Loucy (cell line): ENCODE measurements around the gene PDE10A.
A peak's percentile ranks its signal among the peaks of the same experiment; 100 is the strongest.

Experiments
- H2AFZ ChIP-seq: fragments of 200-600 bp; sonication (generic); 2 replicates; pipeline ENCODE4 v1.6.0; 2016; ENCODE audit warnings: antibody characterized with exemption, mild to moderate bottlenecking, low read length, moderate library complexity
- H3F3A ChIP-seq: fragments of 200-600 bp; 2 replicates; pipeline ENCODE4 v1.6.0; 2016; ENCODE audit warnings: antibody characterized with exemption, low read depth, mild to moderate bottlenecking
- H3K27me3 ChIP-seq: fragments of 200-600 bp; sonication (generic); 2 replicates; pipeline ENCODE4 v1.6.1; 2014; ENCODE audit warnings: low read length, mild to moderate bottlenecking; ENCODE audit not compliant: insufficient read depth, poor library complexity, severe bottlenecking
- H3K36me3 ChIP-seq: fragments of 200-600 bp; sonication (generic); 2 replicates; pipeline ENCODE4 v1.6.1; 2016; ENCODE audit warnings: low read length; ENCODE audit not compliant: insufficient read depth
- H3K4me1 ChIP-seq: fragments of 200-600 bp; sonication (generic); 2 replicates; pipeline ENCODE4 v1.5.1; 2014; ENCODE audit warnings: low read length, mild to moderate bottlenecking; ENCODE audit not compliant: insufficient read depth, poor library complexity, severe bottlenecking
- H3K4me2 ChIP-seq: fragments of 200-600 bp; sonication (generic); 2 replicates; pipeline ENCODE4 v1.6.0; 2014; ENCODE audit warnings: antibody characterized with exemption, low read length, low read depth, mild to moderate bottlenecking; ENCODE audit not compliant: poor library complexity, severe bottlenecking
- H3K4me3 ChIP-seq: fragments of 200-600 bp; sonication (generic); 2 replicates; pipeline ENCODE4 v1.5.1; 2014; ENCODE audit warnings: low read length, mild to moderate bottlenecking, mixed read lengths; ENCODE audit not compliant: poor library complexity, severe bottlenecking
- H3K79me2 ChIP-seq: fragments of 200-600 bp; sonication (generic); 2 replicates; pipeline ENCODE4 v1.6.1; 2014; ENCODE audit warnings: low read length; ENCODE audit not compliant: insufficient read depth
- H3K9ac ChIP-seq: fragments of 200-600 bp; sonication (generic); 2 replicates; pipeline ENCODE4 v1.6.0; 2014; ENCODE audit warnings: mild to moderate bottlenecking, low read depth, low read length, moderate library complexity; ENCODE audit not compliant: poor library complexity, severe bottlenecking
- H3K9me2 ChIP-seq: fragments of 200-600 bp; sonication (generic); replicated peaks from 2 replicates; pipeline ENCODE4 v1.6.1; 2016; ENCODE audit warnings: low read depth, low read length, mixed read lengths
- H3K9me3 ChIP-seq: fragments of 200-600 bp; sonication (generic); 2 replicates; pipeline ENCODE4 v1.6.1; 2014; ENCODE audit warnings: mild to moderate bottlenecking, antibody characterized with exemption, low read length, low read depth; ENCODE audit not compliant: insufficient read depth
- H4K20me1 ChIP-seq: fragments of 200-600 bp; sonication (generic); 2 replicates; pipeline ENCODE4 v1.6.0; 2014; ENCODE audit warnings: antibody characterized with exemption, low read length, mild to moderate bottlenecking; ENCODE audit not compliant: insufficient read depth, poor library complexity, severe bottlenecking
- EZH2phosphoT487 ChIP-seq: fragments of 200-600 bp; IDR thresholded peaks from 2 replicates; pipeline ENCODE4 v1.6.1; 2018; ENCODE audit warnings: antibody characterized with exemption, mild to moderate bottlenecking, moderate library complexity, borderline replicate concordance
- TF ChIP-seq, protein P1 (sequence below): fragments of 200-600 bp; sonication (generic); conservative IDR thresholded peaks from 2 replicates; pipeline ENCODE4 v1.5.1; 2014; ENCODE audit warnings: mild to moderate bottlenecking, antibody characterized with exemption, low read length

Gene PDE10A

DNA sequence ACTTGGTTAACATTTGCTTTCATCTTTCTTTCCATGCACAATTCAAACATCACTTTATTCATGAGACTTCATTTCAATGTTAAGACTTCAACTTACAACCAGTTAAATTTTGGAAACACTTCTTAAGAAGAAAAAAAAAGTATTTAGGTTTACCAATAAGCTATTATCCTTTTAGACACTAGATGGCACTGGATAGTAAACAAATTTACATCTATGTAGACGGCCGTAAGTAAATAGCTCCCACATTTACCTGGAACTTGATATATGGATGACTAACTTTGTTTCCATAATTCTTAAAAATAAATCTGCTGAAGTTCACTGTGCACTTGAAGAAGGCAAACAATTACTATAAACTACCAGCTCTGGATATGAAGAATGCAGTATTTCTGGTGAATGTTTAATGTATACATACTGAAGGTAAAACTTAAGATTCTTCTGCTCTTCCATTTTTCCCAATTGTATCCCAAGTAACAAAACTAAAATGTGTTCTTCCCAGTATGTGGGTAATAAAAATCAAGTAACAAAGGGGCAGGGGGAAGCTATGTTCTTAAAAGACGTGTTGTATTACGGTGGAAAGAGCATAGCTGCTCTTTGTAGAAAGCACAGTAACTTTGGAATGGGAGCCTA, 223.0 kb downstream of the PDE10A start:
- Histone ChIP-seq H3K4me1 (no peaks in the 10 kb centered on the region), H3K9me3 (0 out of 2 replicates have a peak, but pooled peaks cover 2% of the 10 kb centered on the region), H3K4me3 (no peak overlapping the region), H2AFZ (peak overlapping the region; percentile 19; the same call in 1 of the 2 replicates), H3K9ac (no peak overlapping the region), H3F3A (no peaks in the 10 kb centered on the region), H3K27me3 (no peaks in the 10 kb centered on the region), H3K36me3 (no peaks in the 10 kb centered on the region), H3K79me2 (no peaks in the 10 kb centered on the region), H4K20me1 (no peaks in the 10 kb centered on the region), H3K9me2 (no peaks in the 10 kb centered on the region; the same call in 1 of the 2 replicates), H3K4me2 (no peak overlapping the region)
- TF ChIP-seq EZH2phosphoT487: no peak
- TF ChIP-seq, protein P1, sequence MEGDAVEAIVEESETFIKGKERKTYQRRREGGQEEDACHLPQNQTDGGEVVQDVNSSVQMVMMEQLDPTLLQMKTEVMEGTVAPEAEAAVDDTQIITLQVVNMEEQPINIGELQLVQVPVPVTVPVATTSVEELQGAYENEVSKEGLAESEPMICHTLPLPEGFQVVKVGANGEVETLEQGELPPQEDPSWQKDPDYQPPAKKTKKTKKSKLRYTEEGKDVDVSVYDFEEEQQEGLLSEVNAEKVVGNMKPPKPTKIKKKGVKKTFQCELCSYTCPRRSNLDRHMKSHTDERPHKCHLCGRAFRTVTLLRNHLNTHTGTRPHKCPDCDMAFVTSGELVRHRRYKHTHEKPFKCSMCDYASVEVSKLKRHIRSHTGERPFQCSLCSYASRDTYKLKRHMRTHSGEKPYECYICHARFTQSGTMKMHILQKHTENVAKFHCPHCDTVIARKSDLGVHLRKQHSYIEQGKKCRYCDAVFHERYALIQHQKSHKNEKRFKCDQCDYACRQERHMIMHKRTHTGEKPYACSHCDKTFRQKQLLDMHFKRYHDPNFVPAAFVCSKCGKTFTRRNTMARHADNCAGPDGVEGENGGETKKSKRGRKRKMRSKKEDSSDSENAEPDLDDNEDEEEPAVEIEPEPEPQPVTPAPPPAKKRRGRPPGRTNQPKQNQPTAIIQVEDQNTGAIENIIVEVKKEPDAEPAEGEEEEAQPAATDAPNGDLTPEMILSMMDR: peak; percentile 76

DNA sequence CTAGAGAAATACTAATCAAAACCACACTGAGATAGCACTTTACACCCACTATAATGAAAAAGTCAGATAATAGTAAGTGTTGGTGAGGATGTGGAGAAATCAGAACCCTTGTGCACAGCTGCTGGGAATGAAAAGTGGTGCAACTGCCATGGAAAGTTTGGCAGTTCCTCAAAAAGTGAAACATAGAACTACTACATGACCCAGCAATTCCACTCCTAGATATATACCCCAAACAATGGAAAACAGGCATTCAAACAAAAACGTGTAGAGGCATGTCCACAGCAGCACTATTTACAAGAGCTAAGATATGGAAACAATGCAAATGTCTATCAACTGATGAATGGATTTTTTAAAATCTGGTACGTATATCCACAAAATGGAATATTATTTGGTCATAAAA, 236.1 kb downstream of the PDE10A start:
- H3K4me3 ChIP-seq: no peak overlapping the region
- H3K4me1 ChIP-seq: no peaks in the 10 kb centered on the region
- H3K36me3 ChIP-seq: no peaks in the 10 kb centered on the region
- H3F3A ChIP-seq: no peaks in the 10 kb centered on the region
- H4K20me1 ChIP-seq: no peaks in the 10 kb centered on the region
- no peak overlapping the region for H3K4me2 ChIP-seq
- TF ChIP-seq EZH2phosphoT487: no peak
- TF ChIP-seq, protein P1: no peak
- no peaks in the 10 kb centered on the region for H3K79me2 ChIP-seq
- H2AFZ ChIP-seq: no peak overlapping the region
- no peaks in the 10 kb centered on the region for H3K27me3 ChIP-seq
- H3K9me2 ChIP-seq: 0 out of 2 replicates have a peak, but pooled peaks cover 3% of the 10 kb centered on the region
- no peaks in the 10 kb centered on the region for H3K9me3 ChIP-seq
- no peak overlapping the region for H3K9ac ChIP-seq

DNA sequence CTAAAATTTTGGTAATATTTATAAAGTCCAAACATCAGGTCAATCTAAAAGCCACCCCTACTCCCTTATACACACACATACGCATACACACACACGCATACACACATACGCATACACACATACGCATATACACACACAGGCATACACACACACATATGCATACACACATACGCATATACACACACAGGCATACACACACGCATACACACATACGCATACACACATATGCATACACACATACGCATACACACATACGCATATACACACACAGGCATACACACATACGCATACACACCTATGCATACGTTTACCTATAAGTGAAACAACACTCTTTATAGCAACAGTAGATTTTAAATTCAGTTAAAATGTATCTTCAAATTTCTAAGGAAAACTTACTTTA, 240.8 kb downstream of the PDE10A start:
- no peaks in the 10 kb centered on the region for H3K27me3 ChIP-seq
- no peaks in the 10 kb centered on the region for H3K9me3 ChIP-seq
- TF ChIP-seq, protein P1: no peak
- TF ChIP-seq EZH2phosphoT487: no peak

More for the DNA sequence above, 240.8 kb downstream of the PDE10A start:
- Histone ChIP-seq H3K9ac (no peak overlapping the region), H3K4me1 (no peaks in the 10 kb centered on the region), H3K4me3 (no peak overlapping the region), H3K9me2 (0 out of 2 replicates have a peak, but pooled peaks cover 3% of the 10 kb centered on the region), H2AFZ (no peak overlapping the region), H4K20me1 (no peaks in the 10 kb centered on the region), H3K79me2 (no peaks in the 10 kb centered on the region), H3F3A (no peaks in the 10 kb centered on the region), H3K36me3 (no peaks in the 10 kb centered on the region), H3K4me2 (no peak overlapping the region)
